Neural cell (in vitro differentiated cells): ENCODE results near the gene GMPR2. TPM values are rescaled to one million over a fixed set of nuclear protein-coding genes. Genes with fewer than 3 reads are reported as not detected.

Experiments
- H2AFZ ChIP-seq: fragments of 200-600, 300-800 bp; sonication (generic), shearing (Covaris generic); 2 replicates; pipeline ENCODE4 v1.6.0; 2014; ENCODE audit warnings: low read depth, mild to moderate bottlenecking, antibody characterized with exemption, low read length, moderate library complexity
- H3F3A ChIP-seq: fragments of 200-600 bp; shearing (Covaris generic); 2 replicates; pipeline ENCODE4 v1.6.1; 2016; ENCODE audit warnings: mild to moderate bottlenecking, moderate library complexity, mixed read lengths, antibody characterized with exemption, low read length; ENCODE audit not compliant: insufficient read depth, poor library complexity, severe bottlenecking
- H3K27ac ChIP-seq: fragments of 200-600, 300-800 bp; sonication (generic), shearing (Covaris generic); 2 replicates; pipeline ENCODE4 v1.5.1; 2014; ENCODE audit warnings: mild to moderate bottlenecking, low read length, moderate library complexity
- H3K27me3 ChIP-seq: fragments of 300-800, 200-600 bp; sonication (generic), shearing (Covaris generic); 2 replicates; pipeline ENCODE4 v1.6.0; 2014; ENCODE audit warnings: mild to moderate bottlenecking, low read depth, low read length, moderate library complexity; ENCODE audit not compliant: insufficient read depth
- H3K36me3 ChIP-seq: fragments of 300-800, 200-600 bp; sonication (generic), shearing (Covaris generic); 2 replicates; pipeline ENCODE4 v1.5.1; 2014; ENCODE audit warnings: mild to moderate bottlenecking, antibody characterized with exemption, low read length, moderate library complexity; ENCODE audit not compliant: insufficient read depth
- H3K4me2 ChIP-seq: fragments of 300-800, 200-600 bp; sonication (generic), shearing (Covaris generic); 2 replicates; pipeline ENCODE4 v1.6.0; 2014; ENCODE audit warnings: mild to moderate bottlenecking, low read length
- H3K4me3 ChIP-seq: fragments of 300-800, 200-600 bp; sonication (generic), shearing (Covaris generic); 2 replicates; pipeline ENCODE4 v1.5.1; 2014; ENCODE audit warnings: mild to moderate bottlenecking, low read length, moderate library complexity
- H3K79me2 ChIP-seq: fragments of 200-600 bp; shearing (Covaris generic); replicated peaks from 2 replicates; pipeline ENCODE4 v1.6.0; 2014; ENCODE audit warnings: mild to moderate bottlenecking, low read length, moderate library complexity; ENCODE audit not compliant: insufficient read depth
- H3K9ac ChIP-seq: fragments of 300-800, 200-600 bp; sonication (generic), shearing (Covaris generic); 2 replicates; pipeline ENCODE4 v1.6.1; 2016; ENCODE audit warnings: mild to moderate bottlenecking, low read length, mixed read lengths
- H3K9me2 ChIP-seq: fragments of 200-600 bp; shearing (Covaris generic); 2 replicates; pipeline ENCODE4 v1.6.1; 2016; ENCODE audit warnings: mild to moderate bottlenecking, low read length, mixed read lengths; ENCODE audit not compliant: insufficient read depth
- H3K9me3 ChIP-seq: fragments of 200-600, 300-800 bp; sonication (generic), shearing (Covaris generic); 2 replicates; pipeline ENCODE4 v1.6.1; 2016; ENCODE audit warnings: mild to moderate bottlenecking, mixed run types, low read length, moderate library complexity, mixed read lengths
- H4K20me1 ChIP-seq: fragments of 200-600 bp; shearing (Covaris generic); 2 replicates; pipeline ENCODE4 v1.6.1; 2016; ENCODE audit warnings: mild to moderate bottlenecking, mixed run types; ENCODE audit not compliant: insufficient read depth
- EP300 ChIP-seq: fragments of 450-650 bp; conservative IDR thresholded peaks from 2 replicates; pipeline ENCODE4 v1.6.1; 2014; ENCODE audit warnings: antibody characterized with exemption, mild to moderate bottlenecking, moderate library complexity; ENCODE audit not compliant: poor library complexity, severe bottlenecking
- EZH2 ChIP-seq: fragments of 200-600, 300-800 bp; shearing (Covaris generic), sonication (generic); IDR thresholded peaks from 2 replicates; pipeline ENCODE4 v1.6.1; 2014; ENCODE audit warnings: antibody characterized with exemption, low read length, borderline replicate concordance, mild to moderate bottlenecking; ENCODE audit not compliant: insufficient read depth, poor library complexity, severe bottlenecking
- MXI1 ChIP-seq: fragments of 450-650 bp; conservative IDR thresholded peaks from 2 replicates; pipeline ENCODE4 v1.6.1; 2014; ENCODE audit warnings: antibody characterized with exemption, mild to moderate bottlenecking; ENCODE audit not compliant: poor library complexity, severe bottlenecking
- POLR2AphosphoS5 ChIP-seq: IDR thresholded peaks from 2 replicates; pipeline ENCODE4 v1.6.1; 2012
- RAD21 ChIP-seq: fragments of 450-650 bp; conservative IDR thresholded peaks from 2 replicates; pipeline ENCODE4 v1.6.1; 2014; ENCODE audit warnings: antibody characterized with exemption, mild to moderate bottlenecking, moderate library complexity
- REST ChIP-seq: IDR thresholded peaks from 2 replicates; pipeline ENCODE4 v1.6.1; 2012; ENCODE audit warnings: borderline replicate concordance
- SMC3 ChIP-seq: fragments of 450-650 bp; conservative IDR thresholded peaks from 2 replicates; pipeline ENCODE4 v1.6.1; 2014; ENCODE audit warnings: antibody characterized with exemption, mild to moderate bottlenecking, moderate library complexity; ENCODE audit not compliant: poor library complexity
- TAF1 ChIP-seq: IDR thresholded peaks from 2 replicates; pipeline ENCODE4 v1.6.1; 2012; ENCODE audit warnings: low read depth
- polyA plus RNA-seq: library from polyadenylated mRNA; depleted of rRNA; stranded (reverse); fragments of >200 nt; gene quantifications from 2 replicates; pipeline ENCODE4 v1.2.3, GENCODE V29; 2014
- TF ChIP-seq, protein P1 (sequence below): fragments of 450-650 bp; IDR thresholded peaks from 2 replicates; pipeline ENCODE4 v1.5.1; 2014; ENCODE audit warnings: antibody characterized with exemption, mild to moderate bottlenecking, moderate library complexity; ENCODE audit not compliant: poor library complexity, severe bottlenecking

Gene GMPR2
- polyA plus RNA-seq, 1 donor from 2014 or later, result 132 TPM

GRCh38 chr14:24279301-24280186, 46.8 kb downstream of the GMPR2 start:
- H2AFZ ChIP-seq, result no peak overlapping the region
- no peaks in the 10 kb centered on the region for H3K9me3 ChIP-seq
- no peak overlapping the region for H3K9ac ChIP-seq
- H3K4me3 ChIP-seq, result no peak overlapping the region
- no peaks in the 10 kb centered on the region for H3K9me2 ChIP-seq
- H3F3A ChIP-seq, result no peaks in the 10 kb centered on the region
- no peaks in the 10 kb centered on the region for H4K20me1 ChIP-seq
- no peaks in the 10 kb centered on the region for H3K36me3 ChIP-seq
- no peaks in the 10 kb centered on the region for H3K79me2 ChIP-seq
- TF ChIP-seq MXI1 (no peak), REST (no peak), EP300 (no peak), POLR2AphosphoS5 (no peak), TAF1 (no peak), EZH2 (no peak), RAD21 (no peak), SMC3 (no peak)
- TF ChIP-seq, protein P1, sequence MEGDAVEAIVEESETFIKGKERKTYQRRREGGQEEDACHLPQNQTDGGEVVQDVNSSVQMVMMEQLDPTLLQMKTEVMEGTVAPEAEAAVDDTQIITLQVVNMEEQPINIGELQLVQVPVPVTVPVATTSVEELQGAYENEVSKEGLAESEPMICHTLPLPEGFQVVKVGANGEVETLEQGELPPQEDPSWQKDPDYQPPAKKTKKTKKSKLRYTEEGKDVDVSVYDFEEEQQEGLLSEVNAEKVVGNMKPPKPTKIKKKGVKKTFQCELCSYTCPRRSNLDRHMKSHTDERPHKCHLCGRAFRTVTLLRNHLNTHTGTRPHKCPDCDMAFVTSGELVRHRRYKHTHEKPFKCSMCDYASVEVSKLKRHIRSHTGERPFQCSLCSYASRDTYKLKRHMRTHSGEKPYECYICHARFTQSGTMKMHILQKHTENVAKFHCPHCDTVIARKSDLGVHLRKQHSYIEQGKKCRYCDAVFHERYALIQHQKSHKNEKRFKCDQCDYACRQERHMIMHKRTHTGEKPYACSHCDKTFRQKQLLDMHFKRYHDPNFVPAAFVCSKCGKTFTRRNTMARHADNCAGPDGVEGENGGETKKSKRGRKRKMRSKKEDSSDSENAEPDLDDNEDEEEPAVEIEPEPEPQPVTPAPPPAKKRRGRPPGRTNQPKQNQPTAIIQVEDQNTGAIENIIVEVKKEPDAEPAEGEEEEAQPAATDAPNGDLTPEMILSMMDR, result no peak
- no peak overlapping the region for H3K4me2 ChIP-seq
- H3K27ac ChIP-seq, result no peak overlapping the region
- no peaks in the 10 kb centered on the region for H3K27me3 ChIP-seq

DNA sequence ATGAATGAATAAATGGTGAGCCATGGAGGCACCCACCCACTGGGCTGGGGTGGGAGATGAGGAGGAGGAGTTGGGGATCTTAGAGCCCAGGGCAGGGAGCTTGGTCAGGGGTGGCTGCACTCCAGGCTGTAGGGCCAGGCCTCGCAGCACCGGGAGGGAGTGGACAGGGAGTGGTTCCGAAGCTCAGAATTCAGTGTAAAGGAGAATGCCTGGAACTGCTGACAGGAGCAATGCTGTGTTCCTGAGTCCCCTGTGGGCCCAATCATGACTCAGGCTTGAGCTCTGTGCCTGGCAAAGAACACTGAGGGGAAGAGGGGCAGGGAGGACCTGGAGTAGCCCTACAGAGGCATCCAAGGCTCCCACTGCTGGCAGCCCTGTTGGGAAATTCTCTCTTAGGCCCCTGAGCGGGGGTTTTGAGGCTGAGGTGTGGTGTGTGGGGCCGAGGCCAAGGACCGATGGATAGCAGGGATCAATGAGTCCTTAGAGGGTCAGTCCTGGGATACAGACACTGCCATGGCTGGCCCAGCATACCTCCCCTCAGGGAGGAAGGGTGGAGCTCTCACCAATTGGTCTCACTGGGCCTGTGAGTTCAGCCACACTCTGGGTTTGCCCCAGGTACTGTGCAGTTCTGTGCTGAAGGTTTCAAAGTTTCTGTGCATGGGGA, 48.2 kb downstream of the GMPR2 start:
- Histone ChIP-seq H3K9me3 (no peaks in the 10 kb centered on the region), H3K9me2 (no peaks in the 10 kb centered on the region), H3K4me2 (no peak overlapping the region), H3K4me3 (no peak overlapping the region), H3K36me3 (no peaks in the 10 kb centered on the region), H3K9ac (no peak overlapping the region), H2AFZ (no peak overlapping the region), H3K79me2 (no peaks in the 10 kb centered on the region), H3F3A (no peaks in the 10 kb centered on the region), H3K27ac (no peak overlapping the region), H4K20me1 (no peaks in the 10 kb centered on the region), H3K27me3 (no peaks in the 10 kb centered on the region)
- TF ChIP-seq TAF1 (no peak), POLR2AphosphoS5 (no peak), REST (no peak), SMC3 (no peak)
